T-helper 1 cell treated with Interleukin-12 subunit alpha and Interleukin-12 subunit beta and Interleukin-4 antibody, amounts not matched to agents 30 μg/mL and 1 μg/mL, for 36 hours (primary cell): Measurements from ENCODE around the gene GPR119.
"Not testable (repeated sequence)": the region's sequence is repeated elsewhere in the genome, so short reads cannot be mapped to it uniquely, and the experiment has no call there.

ENCODE experiments used
- H3K27ac Mint-ChIP-seq: one replicate; pipeline ENCODE4 v1.8.0; 2021; ENCODE audit warnings: mild to moderate bottlenecking, mixed read lengths
- H3K27me3 Mint-ChIP-seq: one replicate; pipeline ENCODE4 v1.8.0; 2021; ENCODE audit warnings: low read depth, mixed read lengths
- H3K36me3 Mint-ChIP-seq: one replicate; pipeline ENCODE4 v1.8.0; 2021; ENCODE audit warnings: low read depth, mixed read lengths
- H3K4me1 Mint-ChIP-seq: one replicate; pipeline ENCODE4 v1.8.0; 2021; ENCODE audit warnings: low read depth, mixed read lengths
- H3K4me3 Mint-ChIP-seq: one replicate; pipeline ENCODE4 v1.8.0; 2021; ENCODE audit warnings: mild to moderate bottlenecking, moderate library complexity, mixed read lengths
- H3K9me3 Mint-ChIP-seq: one replicate; pipeline ENCODE4 v1.8.0; 2021; ENCODE audit warnings: mixed read lengths

The GPR119 gene

DNA sequence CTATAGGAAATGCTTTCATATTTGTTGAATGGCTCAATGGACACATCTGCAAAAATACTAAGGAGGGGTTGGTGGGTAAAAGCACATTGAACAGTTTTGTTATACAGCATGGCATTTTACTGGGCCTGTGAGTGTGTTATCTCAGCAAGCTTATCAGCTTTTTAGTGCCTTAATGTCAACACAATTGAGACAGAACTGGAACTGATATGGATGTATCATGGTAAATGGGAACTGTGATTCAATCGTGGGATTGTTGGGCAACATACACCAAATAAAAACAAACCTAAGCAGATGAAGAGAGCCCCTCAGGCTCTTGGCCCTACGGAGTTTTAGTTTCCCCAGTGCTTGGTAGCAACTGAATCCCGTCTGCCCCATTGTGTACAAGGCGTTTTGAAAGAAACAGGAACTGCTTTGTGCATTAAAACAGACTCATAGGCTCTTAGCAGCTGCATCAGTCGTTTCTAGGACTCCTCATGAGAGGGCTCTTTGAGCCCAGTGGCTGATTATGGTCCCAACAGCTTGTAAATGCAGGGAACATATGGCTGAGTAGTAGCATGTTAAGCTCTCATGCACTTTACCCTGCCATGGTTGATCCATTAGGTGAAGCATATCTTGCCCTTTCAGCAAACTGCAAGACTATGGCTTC, 7.3 kb downstream of the GPR119 start:
- Mint-ChIP-seq H3K4me1 (no peaks in the 10 kb centered on the region), H3K27ac (no peak overlapping the region), H3K36me3 (no peaks in the 10 kb centered on the region), H3K9me3 (no peaks in the 10 kb centered on the region), H3K27me3 (peaks cover 4% of the 10 kb centered on the region), H3K4me3 (no peak overlapping the region)

DNA sequence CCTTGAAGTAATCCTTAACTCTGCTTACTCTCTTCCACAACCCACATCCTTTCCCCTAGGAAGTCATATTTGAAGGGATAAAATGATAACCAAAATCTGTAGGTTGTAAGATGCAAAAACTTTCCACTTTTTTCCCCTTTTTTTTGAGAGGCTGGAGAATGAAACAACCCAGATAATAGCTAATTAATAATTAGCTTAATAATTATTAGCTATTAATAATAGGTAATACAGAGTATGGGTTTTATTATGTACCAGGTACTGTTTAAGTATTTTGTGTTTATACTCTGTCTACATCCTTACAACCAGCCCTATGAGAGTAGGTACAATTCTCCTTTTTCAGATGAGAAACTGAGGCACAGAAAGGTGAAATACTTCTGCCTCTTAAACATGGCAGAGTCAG, 9.4 kb downstream of the GPR119 start:
- no peaks in the 10 kb centered on the region for H3K27me3 Mint-ChIP-seq
- no peaks in the 10 kb centered on the region for H3K4me1 Mint-ChIP-seq
- H3K4me3 Mint-ChIP-seq, result no peak overlapping the region
- H3K27ac Mint-ChIP-seq, result no peak overlapping the region
- no peaks in the 10 kb centered on the region for H3K9me3 Mint-ChIP-seq
- H3K36me3 Mint-ChIP-seq, result peaks cover 2% of the 10 kb centered on the region

DNA sequence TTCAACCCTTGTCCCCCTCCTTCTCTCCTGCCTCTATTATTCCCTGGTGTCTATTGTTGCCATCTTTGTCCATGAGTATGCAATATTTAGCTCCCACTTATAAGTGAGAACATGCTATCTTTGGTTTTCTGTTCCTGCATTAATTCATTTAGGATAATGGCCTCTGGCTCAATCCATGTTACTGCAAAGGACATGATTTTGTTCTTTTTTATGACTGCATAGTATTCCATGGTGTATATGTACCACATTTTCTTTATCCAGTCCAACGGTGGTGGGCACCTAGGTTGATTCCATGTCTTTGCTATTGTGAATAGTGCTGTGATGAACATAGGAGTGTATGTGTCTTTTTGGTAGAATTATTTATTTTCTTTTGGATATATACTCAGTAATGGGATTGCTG, 33.4 kb downstream of the GPR119 start:
- H3K36me3 Mint-ChIP-seq, result peaks cover 10% of the 10 kb centered on the region
- not testable (repeated sequence) for H3K4me1 Mint-ChIP-seq, H3K4me3 Mint-ChIP-seq, H3K27me3 Mint-ChIP-seq, H3K27ac Mint-ChIP-seq, H3K9me3 Mint-ChIP-seq

DNA sequence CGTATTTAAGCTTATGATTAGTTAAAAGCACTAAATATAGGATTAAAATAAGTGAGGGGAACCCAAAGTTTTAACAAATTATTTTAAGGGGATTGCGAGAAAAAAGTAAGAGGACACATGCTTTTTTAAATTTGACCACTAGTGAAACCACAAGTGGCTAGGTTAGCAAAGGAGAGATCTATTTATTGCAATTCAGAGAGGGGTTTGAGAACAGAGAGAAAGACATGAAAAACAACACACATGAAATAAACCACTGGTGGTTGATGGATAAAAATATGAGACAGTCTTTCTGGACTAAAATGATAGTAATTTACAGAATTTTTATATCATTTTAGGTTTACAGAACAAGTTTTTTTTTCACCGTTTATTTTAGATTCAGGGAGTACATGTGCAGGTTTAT, 33.9 kb downstream of the GPR119 start:
- H3K27ac Mint-ChIP-seq, result no peak overlapping the region
- H3K4me1 Mint-ChIP-seq, result no peaks in the 10 kb centered on the region
- H3K9me3 Mint-ChIP-seq, result no peaks in the 10 kb centered on the region
- no peaks in the 10 kb centered on the region for H3K27me3 Mint-ChIP-seq
- peaks cover 10% of the 10 kb centered on the region for H3K36me3 Mint-ChIP-seq
- H3K4me3 Mint-ChIP-seq, result no peak overlapping the region

DNA sequence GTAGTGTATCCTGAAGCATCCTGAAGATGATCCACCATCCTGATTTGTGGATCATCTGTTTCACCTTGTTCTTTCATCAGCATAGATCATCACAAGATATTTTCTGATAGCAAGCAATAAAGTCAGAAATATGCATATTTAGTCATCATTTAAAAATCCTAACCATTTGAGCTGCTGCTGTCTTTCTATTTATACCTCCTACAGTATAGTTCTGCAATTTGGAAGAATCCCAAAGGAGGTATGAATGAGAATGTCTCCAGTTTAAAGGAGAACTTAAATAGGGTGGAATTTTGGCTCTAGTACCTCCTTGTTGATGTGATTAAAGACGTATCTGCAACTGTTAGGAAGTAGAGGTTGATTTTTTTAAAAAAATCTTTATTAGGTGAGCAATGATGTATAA, 38.2 kb downstream of the GPR119 start:
- H3K27ac Mint-ChIP-seq, result no peak overlapping the region
- H3K27me3 Mint-ChIP-seq, result no peaks in the 10 kb centered on the region
- H3K4me3 Mint-ChIP-seq, result no peak overlapping the region
- no peaks in the 10 kb centered on the region for H3K4me1 Mint-ChIP-seq
- H3K36me3 Mint-ChIP-seq, result peaks cover 2% of the 10 kb centered on the region
- H3K9me3 Mint-ChIP-seq, result no peaks in the 10 kb centered on the region

DNA sequence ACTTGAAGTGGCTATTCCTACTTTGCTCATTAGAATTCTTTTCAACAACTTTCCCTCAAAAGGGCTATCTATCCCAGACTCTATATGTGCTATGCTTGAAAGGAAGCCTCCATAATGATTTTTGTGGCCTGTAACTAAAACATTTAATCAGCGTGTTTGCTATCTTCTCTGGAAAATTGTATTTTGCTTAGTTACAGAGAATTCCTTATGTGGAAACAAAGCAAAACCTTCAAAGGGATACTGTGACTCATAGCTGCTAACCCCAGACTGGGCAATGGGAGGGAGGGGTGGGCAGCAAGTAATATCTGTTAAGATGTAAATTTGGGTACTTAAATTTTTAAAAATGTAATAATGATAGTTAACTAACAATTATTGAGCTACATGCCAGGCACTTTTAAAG, 42.1 kb downstream of the GPR119 start:
- no peak overlapping the region for H3K27ac Mint-ChIP-seq

DNA sequence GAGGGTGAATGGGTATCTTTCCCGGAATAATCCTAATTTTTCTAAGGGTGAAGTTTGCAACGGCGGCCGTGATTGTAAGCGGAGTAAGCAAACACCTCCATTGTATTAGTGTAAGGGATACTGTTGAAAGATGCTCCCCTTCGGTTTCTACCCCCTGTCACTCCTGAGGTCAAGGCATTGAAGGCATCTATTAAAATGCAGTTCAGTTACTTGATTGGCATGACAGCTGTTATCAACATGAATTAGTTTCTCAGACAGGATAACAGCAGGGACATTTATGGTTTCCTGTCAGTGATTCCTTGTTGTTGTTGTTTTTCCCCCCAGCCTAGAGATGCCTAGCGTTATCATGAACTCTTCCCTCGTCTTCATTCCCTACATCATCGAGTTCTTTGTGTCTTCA, 45.2 kb downstream of the GPR119 start:
- Mint-ChIP-seq H3K27me3 (no peaks in the 10 kb centered on the region), H3K36me3 (no peaks in the 10 kb centered on the region), H3K27ac (peak overlapping the region; percentile 83), H3K4me3 (peak overlapping the region; percentile 92), H3K4me1 (peaks cover 14% of the 10 kb centered on the region), H3K9me3 (no peaks in the 10 kb centered on the region)

More for the DNA sequence above, 42.1 kb downstream of the GPR119 start:
- peaks cover 14% of the 10 kb centered on the region for H3K4me1 Mint-ChIP-seq
- no peaks in the 10 kb centered on the region for H3K27me3 Mint-ChIP-seq
- no peak overlapping the region for H3K4me3 Mint-ChIP-seq
- no peaks in the 10 kb centered on the region for H3K9me3 Mint-ChIP-seq
- H3K36me3 Mint-ChIP-seq, result no peaks in the 10 kb centered on the region

DNA sequence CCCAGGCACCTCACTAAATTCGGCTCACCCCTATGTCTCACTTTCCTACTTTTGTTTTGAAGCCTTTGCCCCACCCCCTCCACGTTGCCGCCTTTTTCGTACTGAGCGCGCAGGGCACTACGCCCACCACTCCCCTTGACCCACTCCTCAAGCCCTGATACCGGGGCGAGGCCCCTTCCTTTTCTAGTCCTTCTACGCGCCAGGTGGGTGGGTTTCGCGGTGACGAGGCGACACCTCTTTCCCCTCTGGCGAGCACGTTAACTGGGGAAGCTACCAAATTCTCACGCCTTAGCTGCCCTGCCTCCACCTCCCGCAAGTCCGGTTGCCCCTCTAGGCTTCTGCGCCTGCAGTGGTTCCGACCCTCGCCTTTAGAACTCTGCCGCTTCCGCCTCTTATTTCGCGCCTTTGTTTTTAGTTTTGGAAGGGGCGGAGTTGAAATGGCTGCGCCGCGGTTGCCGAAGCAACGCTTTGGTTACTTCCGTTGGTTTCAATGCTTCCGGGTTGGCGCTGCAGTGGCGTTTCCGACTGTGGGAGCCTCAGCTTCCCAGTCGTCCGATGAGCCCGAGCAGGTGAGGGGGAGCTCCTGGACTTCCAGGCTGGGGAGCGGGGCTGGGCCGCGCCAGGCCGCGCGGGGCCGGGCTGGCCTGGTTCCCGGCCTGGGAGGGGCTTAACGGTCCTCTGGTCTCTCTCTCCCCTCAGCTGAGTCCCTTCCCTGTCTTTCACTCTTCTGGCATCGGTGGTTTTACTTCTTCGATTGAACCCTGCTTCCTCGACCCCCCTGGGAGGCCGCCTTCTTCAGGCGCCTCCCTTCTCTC, 45.9 kb downstream of the GPR119 start, which contains the start of gene SLC25A14:
SLC25A14 (plus strand) TSS at position 512 of the 815 bp plus-strand sequence. CDS start 360 bp downstream, outside the sequence.
- H3K27me3 Mint-ChIP-seq, result no peaks in the 10 kb centered on the region
- peak within 1 kb of the TSS; percentile 88 for H3K27ac Mint-ChIP-seq
- no peaks in the 10 kb centered on the region for H3K36me3 Mint-ChIP-seq
- peaks cover 14% of the 10 kb centered on the region for H3K4me1 Mint-ChIP-seq
- peak within 1 kb of the TSS; percentile 92 for H3K4me3 Mint-ChIP-seq
- H3K9me3 Mint-ChIP-seq, result no peaks in the 10 kb centered on the region

DNA sequence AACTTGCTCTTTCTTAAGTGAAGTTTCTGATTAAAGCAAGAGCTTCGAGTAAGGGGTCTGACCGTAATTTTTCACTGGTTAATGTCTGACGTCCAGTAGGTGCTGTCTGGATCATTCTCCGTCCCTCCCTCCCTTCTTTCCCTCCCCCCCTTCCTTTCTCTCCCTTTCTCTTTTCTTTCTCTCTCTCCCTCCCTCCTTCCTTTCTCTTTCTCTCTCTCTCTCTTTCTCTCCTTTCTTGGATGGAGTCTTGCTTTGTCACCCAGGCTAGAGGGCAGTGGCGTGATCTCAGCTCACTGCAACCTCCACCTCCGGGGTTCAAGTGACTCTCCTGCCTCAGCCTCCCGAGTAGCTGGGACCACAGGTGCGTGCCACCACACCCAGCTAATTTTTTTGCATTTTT, 46.6 kb downstream of the GPR119 start:
- Mint-ChIP-seq H3K4me3 (peak overlapping the region; percentile 92), H3K27ac (peak overlapping the region; percentile 88), H3K4me1 (peaks cover 14% of the 10 kb centered on the region)
- H3K36me3 Mint-ChIP-seq, H3K27me3 Mint-ChIP-seq, H3K9me3 Mint-ChIP-seq: not testable (repeated sequence)

DNA sequence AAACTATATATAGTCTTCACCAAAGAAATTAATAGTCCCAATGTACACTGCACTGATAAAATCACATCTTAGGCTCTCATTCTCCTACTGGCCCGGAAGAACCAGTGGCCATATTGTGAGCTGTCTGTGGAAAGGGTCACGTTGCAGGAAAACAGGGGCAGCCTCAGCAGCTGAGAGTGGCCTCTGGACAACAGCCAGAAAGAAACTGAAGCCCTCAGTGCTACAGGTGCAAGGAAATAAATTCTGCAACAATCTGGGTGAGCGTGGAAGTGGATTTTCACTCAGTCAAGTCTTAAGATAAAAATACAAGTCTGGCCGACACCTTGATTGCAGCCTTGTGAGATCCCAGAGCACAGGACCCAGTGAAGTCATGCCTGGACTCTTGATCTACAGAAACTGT, 48.9 kb downstream of the GPR119 start:
- no peak overlapping the region for H3K4me3 Mint-ChIP-seq
- no peaks in the 10 kb centered on the region for H3K36me3 Mint-ChIP-seq
- no peaks in the 10 kb centered on the region for H3K27me3 Mint-ChIP-seq
- no peaks in the 10 kb centered on the region for H3K9me3 Mint-ChIP-seq
- H3K4me1 Mint-ChIP-seq, result peaks cover 14% of the 10 kb centered on the region
- no peak overlapping the region for H3K27ac Mint-ChIP-seq
